ENCODE measurements around the gene TMEM212.
"Not testable (repeated sequence)": the region's sequence is repeated elsewhere in the genome, so short reads cannot be mapped to it uniquely, and the experiment has no call there.

Gene TMEM212

DNA sequence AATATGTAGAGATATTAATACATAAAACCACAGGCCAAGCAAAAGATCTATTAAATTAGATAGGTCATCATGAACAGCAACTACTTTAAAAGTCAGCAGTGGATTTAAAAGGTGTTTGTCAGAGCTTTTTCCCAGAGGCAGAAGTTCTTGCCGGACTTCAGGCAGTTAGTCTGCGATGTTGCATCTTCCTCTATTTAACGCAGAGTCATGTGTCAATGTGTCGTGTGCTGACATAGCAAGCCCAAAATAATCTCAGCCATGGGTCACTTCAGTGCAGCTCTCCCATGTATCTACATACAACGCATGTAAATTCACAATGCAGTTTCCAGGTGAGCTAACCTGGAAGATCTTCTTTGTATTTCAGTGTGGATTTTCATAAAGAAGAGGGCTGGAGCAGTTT lies 8.0 kb upstream of the TMEM212 start:
- DNase-seq (ENCODE audit: low spot score): no peak

DNA sequence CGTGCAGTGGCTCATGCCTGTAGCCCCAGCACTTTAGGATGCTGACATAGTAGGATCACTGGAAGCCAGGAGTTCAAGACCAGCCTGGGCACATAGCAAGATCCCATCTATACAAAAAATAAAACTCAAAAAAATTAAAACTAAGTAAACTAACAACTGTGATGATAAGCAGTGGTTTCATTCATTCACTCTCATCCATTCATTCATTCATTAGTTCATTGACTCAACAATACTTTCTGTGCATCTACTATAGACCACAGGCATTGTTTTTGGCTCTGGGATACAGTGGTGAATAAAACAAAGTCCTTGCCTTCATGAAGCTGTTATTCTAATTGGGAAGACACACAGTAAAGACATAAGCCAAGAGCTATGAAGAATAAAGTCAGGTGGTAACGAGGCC lies 7.5 kb upstream of the TMEM212 start:
- no peak for DNase-seq (ENCODE audit: low spot score)

DNA sequence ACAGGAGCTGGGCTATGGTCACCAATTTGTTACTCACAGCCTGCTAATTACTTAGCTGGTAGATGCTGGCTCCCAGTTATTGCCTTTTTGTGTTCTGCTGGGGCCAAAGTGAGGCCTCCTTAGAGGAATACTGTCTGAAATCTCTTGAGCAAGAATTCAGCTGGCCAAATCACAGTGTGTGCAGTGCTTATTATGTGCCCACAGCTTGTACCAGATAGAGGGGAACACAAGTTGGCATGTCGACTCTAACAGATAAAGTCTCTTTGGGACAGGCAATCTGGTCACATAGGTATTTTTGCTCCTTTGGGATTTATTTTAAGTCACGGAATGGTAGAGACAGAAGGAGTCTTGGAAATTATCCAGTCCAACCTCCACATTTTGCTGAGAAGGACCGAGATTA lies 6.3 kb upstream of the TMEM212 start:
- DNase-seq (ENCODE audit: low spot score): no peak

DNA sequence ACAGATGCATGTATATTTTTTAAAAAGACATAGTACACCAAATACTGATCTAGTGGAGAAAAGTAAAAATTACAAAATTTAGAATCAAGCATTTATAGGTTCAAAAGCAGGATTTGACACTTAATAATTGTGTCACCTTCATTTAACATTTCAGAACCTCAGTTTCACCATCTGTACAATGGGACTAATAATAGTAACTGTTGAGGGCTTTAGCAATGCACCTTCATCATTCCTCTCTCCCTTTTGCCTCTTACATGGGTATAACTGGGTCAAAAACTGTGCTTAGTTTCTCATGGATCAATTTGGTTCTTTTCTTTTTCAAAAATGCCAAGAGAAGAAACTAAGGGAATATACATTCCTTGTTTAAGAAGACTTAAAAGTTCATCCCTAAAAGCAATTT lies 5.5 kb upstream of the TMEM212 start:
- DNase-seq (ENCODE audit: low spot score): no peak

DNA sequence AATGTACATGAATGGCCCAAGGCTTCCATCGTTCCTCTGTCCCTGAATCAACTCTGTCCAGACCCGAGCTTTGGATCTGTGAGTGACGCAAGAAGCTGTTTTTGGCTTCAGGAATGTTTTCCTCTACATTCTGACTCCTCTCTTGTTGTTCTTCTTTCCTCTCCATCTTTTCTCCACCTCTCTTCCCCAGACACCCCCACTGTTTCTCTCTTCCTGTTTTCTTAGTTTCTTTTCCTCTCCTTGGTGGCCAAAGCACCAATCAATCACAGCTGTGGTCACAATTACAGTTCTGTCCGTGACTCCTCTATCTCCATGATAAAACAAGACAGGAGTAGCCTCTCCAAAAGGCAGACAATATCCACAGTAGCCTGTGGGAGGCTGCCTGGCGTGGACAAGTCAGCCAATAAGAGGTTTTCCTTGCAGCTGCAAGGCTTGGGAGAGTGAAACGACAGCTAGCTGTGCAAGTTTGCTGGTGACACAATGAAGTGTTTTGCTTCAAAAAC lies 4.9 kb upstream of the TMEM212 start:
- no peak for DNase-seq (ENCODE audit: low spot score)

DNA sequence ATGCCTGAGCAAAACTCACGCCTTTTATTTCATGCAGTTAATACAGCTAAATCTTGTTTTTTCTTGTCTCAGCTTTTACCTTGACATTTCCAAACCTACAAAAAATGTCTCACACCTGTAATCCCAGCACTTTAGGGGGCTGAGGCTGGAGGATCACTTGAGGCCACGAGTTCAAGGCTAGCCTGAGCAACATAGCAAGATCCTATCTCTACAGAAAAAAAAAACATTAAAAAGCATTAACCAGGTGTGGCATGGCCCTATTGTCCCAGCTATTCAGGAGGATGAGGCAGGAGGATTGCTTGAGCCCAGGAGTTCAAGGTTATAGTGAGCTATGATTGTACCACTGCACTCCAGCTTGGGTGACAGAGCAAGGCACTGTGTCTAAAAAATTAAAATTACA lies 3.9 kb upstream of the TMEM212 start:
- no peak for DNase-seq (ENCODE audit: low spot score)

DNA sequence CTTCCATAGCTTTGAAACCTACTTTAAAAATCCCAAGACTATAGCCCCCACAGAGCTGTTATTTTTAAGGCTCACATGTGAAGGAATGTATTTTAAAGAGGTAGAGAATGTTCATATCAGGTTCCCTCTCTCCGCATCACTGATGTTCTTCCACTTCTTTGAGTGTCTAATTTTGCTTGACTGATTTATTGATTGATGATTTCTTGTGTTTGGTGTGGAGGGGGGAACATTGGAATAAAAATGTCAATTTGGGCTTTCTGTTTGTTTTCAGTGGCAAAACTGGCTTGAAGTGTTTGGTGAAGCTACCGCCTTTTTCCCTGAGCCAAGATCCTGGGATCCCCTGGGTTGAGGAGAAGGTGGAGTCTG lies 2.7 kb upstream of the TMEM212 start:
- no peak for DNase-seq (ENCODE audit: low spot score)

DNA sequence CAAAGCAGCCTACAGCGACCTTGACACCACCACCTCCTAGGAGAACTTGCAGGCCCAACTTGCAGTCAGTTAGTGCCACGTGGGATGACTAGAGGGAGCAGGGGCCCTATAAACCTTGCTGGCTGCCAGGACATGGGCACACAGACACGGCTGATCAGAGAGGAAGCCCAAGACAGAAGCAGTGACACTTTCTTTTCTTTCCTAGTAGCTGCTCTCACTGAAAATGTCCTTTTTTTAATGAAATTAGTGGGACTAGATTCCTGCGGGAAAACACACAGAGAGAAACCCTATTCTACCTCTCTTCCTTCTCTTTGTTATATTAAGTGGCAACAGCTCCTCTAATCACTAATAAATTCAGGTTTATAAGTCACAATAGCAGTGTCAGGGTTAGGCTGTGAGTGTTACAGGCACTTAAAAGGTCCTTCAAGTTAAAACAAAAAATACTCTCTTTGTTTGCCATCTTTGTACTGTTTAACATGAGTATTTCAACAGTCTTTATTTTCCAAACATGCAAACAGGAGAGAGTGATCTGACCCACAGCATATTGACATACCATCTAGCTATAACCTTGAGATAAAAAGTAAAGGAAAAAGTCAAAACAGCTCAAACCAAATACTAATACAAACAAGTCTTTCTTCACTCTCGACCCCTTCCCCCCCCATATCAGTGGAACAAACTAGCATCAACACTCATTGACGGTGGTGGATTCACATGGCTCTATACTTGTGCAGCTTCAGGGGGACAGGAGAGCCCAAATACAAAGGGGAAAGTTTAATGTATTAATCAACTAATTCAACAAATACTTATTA lies 2.1 kb upstream of the TMEM212 start:
- DNase-seq (ENCODE audit: low spot score): no peak

DNA sequence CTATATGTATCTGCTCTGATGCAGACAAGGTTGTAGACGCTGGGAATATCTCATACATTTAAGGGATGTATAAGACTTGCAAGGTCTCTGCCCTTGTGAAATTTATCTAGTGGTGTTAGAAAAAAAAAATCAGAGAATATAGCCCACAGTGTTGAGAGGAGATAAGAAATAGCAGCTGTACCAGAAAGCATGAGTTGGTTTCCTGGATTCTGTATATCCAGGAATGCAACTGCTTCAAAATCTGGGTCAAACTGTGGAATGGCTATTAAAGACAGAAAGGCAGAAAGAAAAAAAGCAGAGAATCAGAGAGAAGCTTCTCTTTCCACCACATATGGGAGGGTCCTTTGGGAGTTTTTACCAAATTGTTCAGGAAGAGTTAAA lies 1.5 kb upstream of the TMEM212 start:
- DNase-seq (ENCODE audit: low spot score): no peak

DNA sequence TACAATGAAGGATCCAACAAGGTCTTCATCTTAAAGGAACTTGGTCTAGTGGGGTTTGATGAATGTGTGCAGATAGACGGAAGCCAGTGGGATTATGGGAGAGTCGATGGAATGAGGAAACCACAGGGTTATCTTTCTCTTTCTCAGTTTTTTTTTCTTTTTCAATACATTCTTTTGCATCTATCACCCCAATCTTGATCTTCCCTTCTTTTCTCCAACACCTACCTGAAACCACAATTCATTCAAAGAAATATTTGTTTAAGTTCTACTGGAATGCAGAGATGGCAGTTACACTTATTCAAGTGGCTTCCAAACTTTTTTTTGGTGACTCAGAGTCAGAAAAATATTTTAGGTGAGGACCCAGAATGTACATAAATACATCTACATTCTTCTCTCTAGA lies 1.7 kb downstream of the TMEM212 start:
- DNase-seq (ENCODE audit: low spot score): no peak

DNA sequence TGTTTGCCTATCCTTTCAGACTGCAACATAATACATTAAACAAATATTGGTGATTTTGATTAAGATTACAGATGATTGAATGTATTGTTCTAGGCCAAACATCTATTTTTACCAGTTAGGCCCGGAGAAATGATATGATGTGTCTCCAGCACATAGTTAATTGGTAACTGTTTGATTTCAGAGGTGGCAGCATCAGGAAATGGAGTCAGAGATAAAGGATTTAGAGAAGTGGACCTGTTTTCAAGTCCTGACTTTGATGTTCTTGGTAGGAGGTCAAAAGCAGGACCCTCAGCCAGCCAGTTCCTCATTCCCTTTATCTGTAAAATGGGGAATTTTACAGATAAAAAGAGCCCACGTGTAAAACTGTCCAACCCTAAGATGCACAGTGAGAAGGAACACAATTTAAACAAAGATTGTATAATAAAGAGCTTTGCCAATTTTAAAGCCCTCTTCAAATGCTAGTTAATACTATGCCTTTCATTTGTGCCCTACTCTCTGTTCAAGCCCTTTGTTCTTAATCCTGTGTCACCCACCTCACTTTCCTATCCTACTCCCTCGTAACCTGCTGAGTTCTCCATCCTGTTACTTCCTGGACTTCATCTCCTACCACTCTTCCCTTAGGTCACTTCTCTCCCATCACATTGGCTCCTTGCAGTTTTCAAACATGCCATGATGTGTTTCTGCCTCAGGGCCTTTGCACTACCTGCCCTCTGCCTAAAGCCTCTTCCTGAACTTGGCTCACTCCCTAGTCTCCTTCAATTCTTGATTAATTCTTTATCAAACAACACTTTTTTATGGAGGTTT lies 2.5 kb downstream of the TMEM212 start:
- DNase-seq (ENCODE audit: low spot score): no peak

DNA sequence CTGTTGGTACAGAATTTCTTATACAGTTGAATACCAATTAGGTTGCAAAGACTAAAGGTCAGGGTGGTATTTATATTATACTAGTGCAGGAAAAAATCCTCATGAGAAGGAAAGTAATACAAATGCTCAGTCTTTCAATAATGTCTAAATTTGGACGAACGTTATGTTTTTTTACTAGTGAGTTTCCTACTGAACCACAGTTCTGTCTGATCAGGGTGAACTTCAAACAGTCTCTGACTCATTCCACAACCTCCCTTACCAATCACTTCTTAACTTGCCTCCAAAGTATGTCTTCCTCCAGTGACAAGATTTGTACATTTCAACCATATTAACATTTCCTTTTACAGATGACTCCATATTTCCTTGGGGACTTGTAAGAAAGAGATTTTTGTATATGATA lies 3.4 kb downstream of the TMEM212 start:
- DNase-seq (ENCODE audit: low spot score): no peak

DNA sequence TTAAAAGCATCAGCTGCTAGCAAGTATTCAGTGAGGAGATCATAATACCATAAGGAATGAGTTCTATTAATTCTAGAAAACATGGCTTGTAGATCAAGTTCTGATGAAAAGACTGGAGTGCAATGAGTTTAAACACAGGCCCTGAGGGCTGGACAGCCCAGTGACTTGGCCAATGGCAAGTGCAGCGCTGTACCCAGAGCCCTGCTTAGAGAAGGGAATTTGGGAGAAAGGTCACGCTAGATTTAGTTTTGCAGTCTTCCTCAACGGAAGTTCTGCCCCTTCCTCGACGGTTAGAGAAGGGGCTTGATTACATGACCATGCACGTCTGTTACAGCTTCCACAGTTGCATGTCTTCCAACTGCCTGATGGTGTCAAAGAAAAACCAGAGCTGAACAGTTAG lies 4.0 kb downstream of the TMEM212 start:
- no peak for DNase-seq (ENCODE audit: low spot score)

DNA sequence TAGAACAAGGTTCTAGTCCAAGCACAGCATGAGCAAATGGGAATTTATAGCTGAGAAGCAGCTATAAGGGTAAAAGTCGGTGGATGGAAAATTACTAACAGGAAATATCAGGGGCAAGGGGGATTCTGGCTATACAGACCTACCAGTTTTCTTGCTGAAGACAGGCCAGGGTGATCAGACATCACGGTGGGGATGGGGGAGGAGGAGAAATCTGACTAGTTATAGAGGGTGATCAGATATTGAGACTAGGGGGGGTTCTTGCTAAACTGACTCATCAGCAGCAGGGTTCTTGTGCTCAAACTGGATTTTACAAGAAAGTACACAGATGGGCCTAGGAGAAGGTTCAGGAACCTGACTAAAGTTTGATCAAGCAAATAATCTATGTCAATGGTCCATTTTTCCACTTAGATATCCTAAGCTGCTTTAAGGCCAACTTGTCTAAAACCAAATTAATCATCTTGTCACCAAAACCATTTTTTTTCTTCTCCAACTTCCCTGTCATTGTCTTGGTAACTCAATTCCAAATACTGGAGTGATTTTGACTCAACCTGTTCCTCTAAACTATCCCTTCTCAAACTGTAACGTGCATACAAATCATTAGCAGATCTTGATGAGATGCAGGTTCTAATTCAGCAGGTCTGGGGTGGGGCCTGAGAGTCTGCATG lies 4.6 kb downstream of the TMEM212 start:
- no peak for DNase-seq (ENCODE audit: low spot score)

DNA sequence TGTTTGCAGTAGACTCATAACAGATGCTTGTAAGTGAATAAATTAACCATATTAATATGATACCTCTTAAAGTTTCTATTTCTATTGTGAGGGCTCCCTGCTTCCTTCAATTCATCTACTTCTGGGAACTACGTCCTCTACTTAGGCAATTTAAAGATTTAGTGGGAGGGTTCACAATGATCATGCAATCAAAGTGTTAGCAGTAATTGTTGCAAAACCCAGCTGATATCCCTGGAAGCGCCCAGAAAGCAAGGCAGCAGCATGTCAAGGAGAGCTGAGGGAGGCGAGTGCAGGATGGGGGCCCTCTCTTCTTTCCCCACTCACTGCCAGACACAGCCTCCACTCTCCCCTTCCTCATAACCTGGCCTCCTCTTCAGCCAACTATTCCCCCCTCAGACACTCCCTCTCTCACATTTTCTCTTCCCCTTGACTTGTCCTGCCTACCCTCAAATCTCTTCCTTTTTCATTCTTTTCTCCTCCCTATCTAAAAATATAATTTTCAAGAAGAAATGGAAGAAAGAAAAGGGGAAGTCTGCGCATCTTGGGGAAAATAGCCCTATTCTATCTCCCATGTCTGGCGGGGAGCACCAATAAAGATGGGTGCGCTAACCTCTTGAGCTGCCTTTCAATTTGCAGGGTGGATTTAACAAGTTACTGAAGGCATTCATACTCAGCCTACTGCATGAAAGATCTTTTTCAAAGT lies 6.6 kb downstream of the TMEM212 start:
- DNase-seq (ENCODE audit: low spot score): no peak

DNA sequence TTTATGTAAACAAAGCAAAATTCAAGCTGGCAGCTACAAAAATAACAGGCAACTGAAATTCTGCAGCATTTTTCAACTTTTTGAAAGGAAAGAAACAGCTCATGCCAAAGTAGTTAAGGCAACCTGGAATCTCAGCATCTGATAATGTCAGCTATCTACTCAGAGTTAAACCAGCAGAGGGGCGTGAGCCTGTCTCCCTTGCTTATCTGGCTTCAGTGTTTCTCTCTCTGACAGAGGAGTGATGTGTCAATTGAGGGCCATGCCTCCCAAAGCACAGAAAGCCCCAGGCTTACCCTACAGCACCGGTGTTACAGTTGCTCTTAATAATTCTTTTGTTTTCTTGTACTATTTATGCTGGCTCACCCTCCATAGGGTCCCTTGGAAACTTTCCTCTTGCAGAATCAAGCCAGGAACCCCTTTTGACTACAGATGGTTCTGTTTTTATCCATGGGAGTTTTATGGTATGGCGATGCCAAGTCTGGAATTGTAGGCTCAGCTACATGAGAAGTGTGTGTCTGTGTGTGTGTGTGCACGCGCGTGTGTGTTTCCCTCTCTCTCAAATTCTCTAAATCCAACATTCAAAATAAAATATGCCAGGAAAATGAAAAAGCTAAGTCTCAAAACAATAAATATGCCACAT lies 7.3 kb downstream of the TMEM212 start:
- no peak for DNase-seq (ENCODE audit: low spot score)

DNA sequence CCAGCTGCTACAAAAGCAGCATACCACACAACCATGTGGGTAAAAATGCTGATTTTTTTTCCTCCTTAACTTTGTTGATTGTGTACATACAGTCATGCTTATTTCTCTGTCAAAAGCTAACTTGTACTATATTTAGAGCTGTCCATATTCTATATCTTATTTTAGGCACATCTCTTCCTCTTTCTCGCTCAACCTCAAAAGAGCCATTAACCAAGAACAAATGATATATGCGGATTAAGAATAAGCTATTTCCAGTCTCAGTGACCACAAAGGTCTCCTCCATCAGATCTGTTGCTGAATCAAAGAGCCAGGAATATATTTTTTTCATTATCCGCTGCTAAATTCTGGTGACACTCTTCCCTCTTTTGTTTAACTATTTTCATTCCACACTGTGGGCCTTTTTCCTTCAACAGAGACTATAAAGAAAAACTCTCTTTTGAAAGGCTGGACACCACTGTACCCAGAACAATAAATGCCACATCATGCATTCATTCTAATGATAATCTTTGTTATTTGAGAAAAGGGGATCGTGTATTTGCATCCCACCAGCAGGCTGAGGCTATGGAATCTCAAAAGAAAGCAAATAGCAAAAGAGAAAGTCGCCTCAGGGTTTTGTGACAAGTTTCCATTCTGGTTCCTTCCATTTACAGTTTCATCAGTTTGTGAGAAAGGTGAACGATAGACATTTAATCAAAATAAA lies 8.0 kb downstream of the TMEM212 start:
- DNase-seq (ENCODE audit: low spot score): no peak

DNA sequence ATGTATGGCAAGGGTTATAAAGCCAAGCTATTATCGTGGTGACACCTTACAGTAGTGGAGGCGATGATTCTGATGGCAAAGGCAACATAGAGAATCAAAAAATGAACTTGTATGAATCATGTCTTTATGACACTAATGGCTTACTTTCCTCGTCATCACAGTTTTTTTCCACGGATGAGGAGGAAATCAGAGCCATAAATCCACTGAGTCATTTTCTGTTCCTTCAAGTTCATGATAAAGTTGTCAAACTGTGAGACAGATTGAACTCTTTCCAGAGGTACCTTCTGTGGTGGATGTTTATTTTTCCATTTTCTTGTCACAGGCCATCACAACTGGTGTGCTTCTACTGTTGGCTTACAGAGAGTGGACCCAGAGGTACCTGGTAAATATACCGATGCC lies 8.5 kb downstream of the TMEM212 start:
- no peak for DNase-seq (ENCODE audit: low spot score)

DNA sequence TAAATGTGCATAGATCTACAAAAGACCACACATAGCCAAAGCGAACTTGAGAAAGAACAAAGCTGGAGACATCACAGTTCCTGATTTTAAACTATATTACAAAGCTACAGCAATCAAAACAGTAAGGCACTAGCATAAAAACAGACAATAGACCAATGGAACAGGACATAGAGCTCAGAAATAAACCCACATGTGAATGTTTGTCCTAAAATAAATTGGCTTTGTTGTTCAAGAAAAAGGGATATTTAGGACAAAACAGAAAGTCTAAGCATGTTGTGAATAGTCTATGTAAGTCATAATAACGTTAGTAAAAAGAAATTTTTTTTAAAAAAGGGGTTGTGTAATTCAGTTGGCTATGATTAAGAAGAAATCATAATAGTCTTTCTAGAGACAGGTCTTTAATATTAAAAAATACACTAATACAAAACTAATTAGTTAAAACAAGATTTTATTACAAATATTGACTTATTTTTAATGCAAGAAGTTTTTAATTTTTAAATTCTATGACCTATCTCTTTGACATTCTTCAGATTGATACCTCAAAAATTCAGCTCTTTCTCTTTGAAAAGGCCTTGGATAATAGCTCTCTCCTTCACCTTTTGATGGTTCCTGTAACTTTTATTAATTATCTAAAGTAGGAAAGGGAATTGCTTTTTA lies 11.6 kb downstream of the TMEM212 start:
- DNase-seq (ENCODE audit: low spot score): no peak

DNA sequence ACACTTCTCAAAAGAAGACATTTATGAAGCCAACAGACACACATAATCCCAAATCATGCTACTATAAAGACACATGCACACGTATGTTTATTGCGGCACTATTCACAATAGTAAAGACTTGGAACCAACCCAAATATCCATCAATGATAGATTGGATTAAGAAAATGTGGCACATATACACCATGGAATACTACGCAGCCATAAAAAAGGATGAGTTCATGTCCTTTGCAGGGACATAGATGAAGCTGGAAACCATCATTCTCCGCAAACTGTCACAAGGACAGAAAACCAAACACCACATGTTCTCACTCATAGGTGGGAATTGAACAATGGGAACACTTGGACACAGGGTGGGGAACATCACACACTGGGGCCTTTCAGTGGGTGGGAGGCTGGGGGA lies 15.6 kb downstream of the TMEM212 start:
- not testable (repeated sequence) for DNase-seq (ENCODE audit: low spot score)
